H1 (cell line): Measurements from ENCODE around the gene AGBL4.

Experiments
- ASH2L ChIP-seq: fragments of 200-600, 300-600 bp; sonication (generic); IDR thresholded peaks from one replicate; pipeline ENCODE4 v1.7.1; 2017; ENCODE audit warnings: low read length
- BACH1 ChIP-seq: IDR thresholded peaks from 2 replicates; pipeline ENCODE4 v1.6.1; 2012; ENCODE audit warnings: low read length, improper control_type of control experiment
- CEBPB ChIP-seq: IDR thresholded peaks from 2 replicates; pipeline ENCODE4 v1.6.1; 2012; ENCODE audit warnings: low read depth, low read length
- CHD2 ChIP-seq: IDR thresholded peaks from 2 replicates; pipeline ENCODE4 v1.6.1; 2012; ENCODE audit warnings: low read length, improper control_type of control experiment
- CREB1 ChIP-seq: IDR thresholded peaks from 2 replicates; pipeline ENCODE4 v1.6.1; 2012; ENCODE audit warnings: inconsistent platforms
- CTCF ChIP-seq, 3 experiments: IDR thresholded peaks; 1 replicate in 2 of 3; 2 replicates in 1 of 3; pipeline versions ENCODE4 v1.5.1 to v1.6.1; 2011; ENCODE audit warnings: low read length in 3 of 3, mild to moderate bottlenecking in 3 of 3, inconsistent platforms in 2 of 3, low read depth in 1 of 3, moderate library complexity in 1 of 3; ENCODE audit not compliant: insufficient read depth in 1 of 3; ENCODE audit errors: control extremely low read depth in 1 of 3
- EZH2 ChIP-seq: fragments of 200-600 bp; sonication (generic); IDR thresholded peaks from 2 replicates; pipeline ENCODE4 v1.7.1; 2012; ENCODE audit warnings: low read depth, mild to moderate bottlenecking, moderate library complexity, low read length, inconsistent platforms; ENCODE audit not compliant: severe bottlenecking
- MAX ChIP-seq: IDR thresholded peaks from 2 replicates; pipeline ENCODE4 v1.6.1; 2012; ENCODE audit warnings: inconsistent platforms
- NRF1 ChIP-seq: IDR thresholded peaks from 2 replicates; pipeline ENCODE4 v1.6.1; 2011; ENCODE audit warnings: mild to moderate bottlenecking, low read depth, low read length, improper control_type of control experiment
- POLR2A ChIP-seq, 2 experiments: IDR thresholded peaks; 1 replicate in 1 of 2; 2 replicates in 1 of 2; pipeline ENCODE4 v1.6.1; 2011; ENCODE audit warnings: low read depth in 2 of 2, low read length in 2 of 2, mild to moderate bottlenecking in 2 of 2; ENCODE audit errors: control extremely low read depth in 1 of 2
- POLR2AphosphoS5 ChIP-seq: IDR thresholded peaks from 2 replicates; pipeline ENCODE4 v1.6.1; 2011; ENCODE audit warnings: low read depth, low read length
- RAD21 ChIP-seq, 2 experiments: IDR thresholded peaks in 1 of 2; conservative IDR thresholded peaks in 1 of 2; 2 replicates each; pipeline ENCODE4 v1.6.1; 2011; ENCODE audit warnings: low read depth in 2 of 2, low read length in 2 of 2, improper control_type of control experiment in 1 of 2, inconsistent platforms in 1 of 2, mild to moderate bottlenecking in 1 of 2, moderate library complexity in 1 of 2

GRCh38 chr1:49086327-49086726, 937.4 kb downstream of the AGBL4 start:
- TF ChIP-seq POLR2A (IDR thresholded peaks at IDR 0.05; ENCODE audit: control extremely low read depth in 1 of 2, low read depth in 2 of 2, low read length in 2 of 2), result no peak
- no peak for TF ChIP-seq CTCF (IDR thresholded peaks at IDR 0.05; ENCODE audit: control extremely low read depth in 1 of 3, insufficient read depth in 1 of 3, low read depth in 1 of 3, low read length in 3 of 3)
- TF ChIP-seq MAX, result no peak
- TF ChIP-seq CEBPB, result no peak
- no peak for TF ChIP-seq POLR2AphosphoS5
- TF ChIP-seq CHD2, result no peak
- no peak for TF ChIP-seq CREB1
- no peak for TF ChIP-seq EZH2
- no peak for TF ChIP-seq RAD21 (IDR thresholded peaks at IDR 0.05 in 1 of 2, conservative IDR thresholded peaks at IDR 0.05 in 1 of 2; ENCODE audit: low read depth in 2 of 2, low read length in 2 of 2)
- no peak for TF ChIP-seq BACH1
- no peak for TF ChIP-seq ASH2L
- no peak for TF ChIP-seq NRF1
